ENCODE measurements around the gene IFT57.
"Not testable (repeated sequence)": the region's sequence is repeated elsewhere in the genome, so short reads cannot be mapped to it uniquely, and the experiment has no call there.

IFT57 gene

GRCh38 chr3:108221911-108222852 lies at the start of gene IFT57:
IFT57 (minus strand) TSS chr3:108222424; CDS start chr3:108222322, 102 bp downstream.
- peak; percentile 95 for DNase-seq

- DNase-seq, result no peak
Observed at GRCh38 chr3:108271626-108272025, 49.4 kb upstream of the IFT57 start.

- not testable (repeated sequence) for DNase-seq
Observed at GRCh38 chr3:108268235-108268634, 46.0 kb upstream of the IFT57 start.

- not testable (repeated sequence) for DNase-seq
Observed at GRCh38 chr3:108264534-108265298, 42.5 kb upstream of the IFT57 start.

GRCh38 chr3:108255131-108255530 lies 32.9 kb upstream of the IFT57 start:
- DNase-seq, result no peak

GRCh38 chr3:108251844-108252243 lies 29.6 kb upstream of the IFT57 start:
- DNase-seq, result no peak

- no peak for DNase-seq
Observed at GRCh38 chr3:108251265-108251664, 29.0 kb upstream of the IFT57 start.

GRCh38 chr3:108250626-108251025 lies 28.4 kb upstream of the IFT57 start:
- no peak for DNase-seq

- no peak for DNase-seq
Observed at GRCh38 chr3:108243243-108243642, 21.0 kb upstream of the IFT57 start.

GRCh38 chr3:108242776-108243175 lies 20.6 kb upstream of the IFT57 start:
- DNase-seq, result no peak

- no peak for DNase-seq
Observed at GRCh38 chr3:108241721-108242120, 19.5 kb upstream of the IFT57 start.

- DNase-seq, result no peak
Observed at GRCh38 chr3:108241146-108241545, 18.9 kb upstream of the IFT57 start.

- DNase-seq, result no peak
Observed at GRCh38 chr3:108239082-108239481, 16.9 kb upstream of the IFT57 start.

- DNase-seq, result no peak
Observed at GRCh38 chr3:108235290-108235689, 13.1 kb upstream of the IFT57 start.

GRCh38 chr3:108234387-108234957 lies 12.2 kb upstream of the IFT57 start:
- no peak for DNase-seq

GRCh38 chr3:108228286-108228685 lies 6.1 kb upstream of the IFT57 start:
- DNase-seq, result no peak

- DNase-seq, result no peak
Observed at GRCh38 chr3:108227131-108227530, 4.9 kb upstream of the IFT57 start.

- no peak for DNase-seq
Observed at GRCh38 chr3:108225221-108225620, 3.0 kb upstream of the IFT57 start.

- no peak for DNase-seq
Observed at GRCh38 chr3:108223928-108224327, 1.7 kb upstream of the IFT57 start.

- DNase-seq, result no peak
Observed at GRCh38 chr3:108222853-108223565, 785 bp upstream of the IFT57 start.

GRCh38 chr3:108221393-108221792 lies 831 bp downstream of the IFT57 start:
- no peak for DNase-seq

GRCh38 chr3:108219336-108219735 lies 2.9 kb downstream of the IFT57 start:
- no peak for DNase-seq

- DNase-seq, result no peak
Observed at GRCh38 chr3:108218811-108219210, 3.4 kb downstream of the IFT57 start.

Measured in stimulated activated CD4-positive, alpha-beta T cell treated with anti-CD3 and anti-CD28 coated beads, Interleukin-4, amount 100 ng/mL, for 24 hours (primary cell).